HG03045 (cell line): Measurements from ENCODE around the gene C6orf163.
A peak's percentile ranks its signal among the peaks of the same experiment; 100 is the strongest.

Experiments
- ATAC-seq: cut with Tn5 transposase; IDR thresholded peaks from one replicate; pipeline ENCODE4 v1.9.1; 2021; ENCODE audit warnings: mild to moderate bottlenecking, moderate library complexity; ENCODE audit not compliant: unreplicated experiment

Gene C6orf163

DNA sequence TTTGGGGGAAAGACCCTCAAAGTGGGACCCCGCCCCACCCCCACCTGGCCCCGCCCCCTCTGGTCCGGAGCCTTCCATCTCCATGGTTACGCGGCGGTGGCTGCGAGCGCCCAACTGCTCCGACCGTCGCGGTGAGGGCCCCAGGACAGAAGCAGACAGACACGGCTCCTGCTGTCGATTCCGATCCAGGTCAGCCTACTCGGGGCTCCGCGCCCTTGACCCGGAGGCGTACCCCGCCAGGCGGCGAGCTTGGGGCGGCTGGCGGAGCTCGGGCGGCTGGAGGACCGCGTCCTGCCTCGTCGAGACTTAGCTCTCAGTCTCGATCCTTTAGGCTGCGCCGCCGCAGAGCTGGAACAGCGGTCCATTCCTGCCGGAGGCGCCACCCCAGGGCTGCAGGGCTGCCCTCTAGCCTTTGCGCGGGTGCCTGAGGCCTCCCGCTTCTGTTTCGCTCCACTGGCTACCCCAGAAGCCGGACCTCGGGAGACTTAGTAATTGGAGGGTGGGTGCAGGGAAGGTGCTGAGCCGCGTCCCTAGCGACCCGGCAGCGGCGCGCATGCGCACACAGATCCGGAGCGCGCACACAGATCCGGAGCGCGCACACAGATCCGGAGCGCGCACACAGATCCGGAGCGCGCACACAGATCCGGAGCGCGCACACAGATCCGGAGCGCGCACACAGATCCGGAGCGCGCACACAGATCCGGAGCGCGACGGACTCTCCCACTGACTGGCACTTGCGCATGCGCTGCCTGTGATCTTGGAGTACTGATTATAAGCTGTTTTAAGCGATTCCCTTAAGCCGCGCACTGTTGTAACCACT is 63.5 kb downstream of the C6orf163 start, which contains the start of gene CFAP206:
CFAP206 (plus strand) TSS at position 72 of the 820 bp plus-strand sequence. CDS start 1,868 bp downstream, outside the sequence.
- ATAC-seq, result peak; percentile 88

DNA sequence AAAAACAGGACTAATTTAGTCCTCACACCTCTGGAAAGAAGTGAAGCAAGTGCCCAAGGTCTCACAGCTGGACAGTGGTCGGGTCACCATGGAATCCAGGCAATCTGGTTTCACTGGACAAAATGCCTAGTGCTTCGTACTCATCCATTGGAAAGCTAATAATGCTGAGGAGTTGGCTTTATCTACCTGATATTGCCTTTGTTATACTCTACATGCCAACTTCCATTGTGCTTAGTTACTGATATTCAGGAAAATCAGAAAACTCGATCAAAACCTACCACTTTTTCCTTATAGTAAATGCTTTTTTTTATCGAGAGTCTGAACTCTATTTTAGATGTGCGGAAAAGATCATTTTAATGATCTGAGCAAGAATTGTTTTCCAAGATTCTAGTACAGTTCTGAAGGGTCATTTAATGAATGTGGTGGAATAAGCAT is 64.1 kb downstream of the C6orf163 start:
- ATAC-seq, result no peak
